KMS-11 (cell line): ENCODE measurements around the gene RNF145.

Experiments
- H2AFZ ChIP-seq: fragments of 200-600 bp; sonication (generic); 2 replicates; pipeline ENCODE4 v1.6.1; 2016; ENCODE audit warnings: antibody characterized with exemption, mixed run types, low read depth
- H3K27ac ChIP-seq: fragments of 200-600 bp; sonication (generic); 2 replicates; pipeline ENCODE4 v1.6.1; 2016; ENCODE audit warnings: mild to moderate bottlenecking, mixed run types
- H3K27me3 ChIP-seq: fragments of 200-600 bp; sonication (generic); 2 replicates; pipeline ENCODE4 v1.6.1; 2017; ENCODE audit warnings: mild to moderate bottlenecking, low read depth, mixed run types, moderate library complexity; ENCODE audit not compliant: insufficient read depth
- H3K36me3 ChIP-seq: fragments of 200-600 bp; sonication (generic); 2 replicates; pipeline ENCODE4 v1.6.1; 2017; ENCODE audit warnings: mild to moderate bottlenecking, mixed run types; ENCODE audit not compliant: insufficient read depth
- H3K4me1 ChIP-seq: fragments of 200-600 bp; sonication (generic); 2 replicates; pipeline ENCODE4 v1.6.1; 2016; ENCODE audit warnings: mild to moderate bottlenecking, low read depth, mixed run types; ENCODE audit not compliant: poor library complexity, severe bottlenecking
- H3K4me2 ChIP-seq: fragments of 200-600 bp; sonication (generic); 2 replicates; pipeline ENCODE4 v1.7.0; 2016; ENCODE audit warnings: mild to moderate bottlenecking, mixed run types
- H3K4me3 ChIP-seq: fragments of 200-600 bp; sonication (generic); IDR thresholded peaks from 2 replicates; pipeline ENCODE4 v1.6.1; 2017; ENCODE audit warnings: low read depth, low read length, mixed read lengths; ENCODE audit not compliant: insufficient read depth
- H3K79me2 ChIP-seq: fragments of 200-600 bp; sonication (generic); 2 replicates; pipeline ENCODE4 v1.6.1; 2016; ENCODE audit warnings: low read depth, mixed run types; ENCODE audit not compliant: insufficient read depth
- H3K9ac ChIP-seq: fragments of 200-600 bp; sonication (generic); 2 replicates; pipeline ENCODE4 v1.6.1; 2016; ENCODE audit warnings: mild to moderate bottlenecking, mixed run types
- H4K20me1 ChIP-seq: fragments of 200-600 bp; sonication (generic); 2 replicates; pipeline ENCODE4 v1.6.1; 2016; ENCODE audit warnings: mild to moderate bottlenecking, mixed run types; ENCODE audit not compliant: insufficient read depth
- CTCF ChIP-seq: fragments of 200-600 bp; sonication (generic); conservative IDR thresholded peaks from 2 replicates; pipeline ENCODE4 v1.6.1; 2017; ENCODE audit warnings: low read depth, mild to moderate bottlenecking, antibody characterized with exemption, low read length, moderate library complexity, mixed read lengths

RNF145 gene

DNA sequence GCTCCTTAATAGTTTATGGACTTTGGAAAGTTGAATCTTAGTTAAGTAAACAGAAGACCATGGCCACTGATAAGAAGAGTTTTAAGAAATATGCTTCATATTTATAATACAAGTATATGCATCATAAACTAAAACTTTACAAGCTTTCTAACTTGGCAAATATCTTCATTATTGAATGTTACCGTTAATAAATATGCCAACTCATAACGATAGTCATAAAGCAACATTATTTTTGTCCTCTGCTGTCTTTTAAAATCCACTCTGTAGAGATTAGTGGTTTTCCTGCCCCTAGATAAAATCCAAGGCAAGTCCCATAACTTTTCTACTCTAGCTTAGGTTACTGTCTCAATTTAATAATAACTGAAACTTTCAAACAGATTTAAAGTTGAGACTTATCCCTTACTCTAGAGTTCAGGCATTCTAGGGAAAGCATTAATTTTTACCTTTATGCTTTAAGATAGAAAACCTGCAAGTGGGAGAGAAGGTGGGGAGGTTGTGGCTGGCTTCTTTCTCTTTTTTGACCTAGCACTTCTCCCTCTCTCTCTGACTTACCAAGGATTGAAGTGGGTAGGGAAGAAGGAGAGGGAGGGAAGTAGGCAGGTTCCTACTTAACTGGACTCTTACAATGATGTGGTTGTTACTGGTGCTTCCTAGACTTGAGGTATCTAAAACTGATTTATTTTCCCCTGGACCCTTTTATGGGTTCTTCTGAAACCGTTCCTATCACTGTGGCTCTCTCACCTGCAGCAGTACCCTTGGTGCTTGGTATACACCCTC, 29.6 kb downstream of the RNF145 start:
- no peak overlapping the region for H3K4me2 ChIP-seq
- H3K27ac ChIP-seq, result no peak overlapping the region
- H3K4me3 ChIP-seq, result no peak overlapping the region
- H2AFZ ChIP-seq, result no peak overlapping the region
- no peaks in the 10 kb centered on the region for H4K20me1 ChIP-seq
- no peaks in the 10 kb centered on the region for H3K79me2 ChIP-seq
- H3K4me1 ChIP-seq, result no peaks in the 10 kb centered on the region
- TF ChIP-seq CTCF, result no peak
- no peaks in the 10 kb centered on the region for H3K27me3 ChIP-seq
- H3K36me3 ChIP-seq, result no peaks in the 10 kb centered on the region
- H3K9ac ChIP-seq, result no peak overlapping the region

- H3K79me2 ChIP-seq, result no peaks in the 10 kb centered on the region
- no peak overlapping the region for H3K4me2 ChIP-seq
- no peak for TF ChIP-seq CTCF
- no peaks in the 10 kb centered on the region for H3K4me1 ChIP-seq
- H3K27ac ChIP-seq, result no peak overlapping the region
- H4K20me1 ChIP-seq, result no peaks in the 10 kb centered on the region
- no peaks in the 10 kb centered on the region for H3K36me3 ChIP-seq
- H2AFZ ChIP-seq, result no peak overlapping the region
- H3K27me3 ChIP-seq, result no peaks in the 10 kb centered on the region
- no peak overlapping the region for H3K9ac ChIP-seq
- H3K4me3 ChIP-seq, result no peak overlapping the region
Measured at GRCh38 chr5:159178978-159179377, 30.4 kb downstream of the RNF145 start.

- TF ChIP-seq CTCF, result no peak
- Histone ChIP-seq H3K27me3 (no peaks in the 10 kb centered on the region), H4K20me1 (no peaks in the 10 kb centered on the region), H3K4me3 (no peak overlapping the region), H3K27ac (no peak overlapping the region), H2AFZ (no peak overlapping the region), H3K4me1 (no peaks in the 10 kb centered on the region), H3K36me3 (no peaks in the 10 kb centered on the region), H3K4me2 (no peak overlapping the region), H3K9ac (no peak overlapping the region), H3K79me2 (no peaks in the 10 kb centered on the region)
Measured at GRCh38 chr5:159175547-159175946, 33.8 kb downstream of the RNF145 start.

GRCh38 chr5:159174511-159175168, 34.7 kb downstream of the RNF145 start:
- Histone ChIP-seq H3K4me2 (no peak overlapping the region), H4K20me1 (no peaks in the 10 kb centered on the region), H2AFZ (no peak overlapping the region), H3K4me1 (no peaks in the 10 kb centered on the region), H3K79me2 (no peaks in the 10 kb centered on the region), H3K4me3 (no peak overlapping the region), H3K27ac (no peak overlapping the region), H3K27me3 (no peaks in the 10 kb centered on the region), H3K36me3 (no peaks in the 10 kb centered on the region), H3K9ac (no peak overlapping the region)
- TF ChIP-seq CTCF, result no peak
